C4-2B (cell line): ENCODE data around the gene FOXC1.

Source experiments
- ZFX ChIP-seq: fragments of 450-650 bp; IDR thresholded peaks from 2 replicates; pipeline ENCODE4 v1.6.1; 2017
- TF ChIP-seq, protein P1 (sequence below): fragments of 450-650 bp; conservative IDR thresholded peaks from 2 replicates; pipeline ENCODE4 v1.5.1; 2017; ENCODE audit warnings: mild to moderate bottlenecking

GRCh38 chr6:1605893-1606779, 3.6 kb upstream of the FOXC1 start:
- TF ChIP-seq, protein P1, sequence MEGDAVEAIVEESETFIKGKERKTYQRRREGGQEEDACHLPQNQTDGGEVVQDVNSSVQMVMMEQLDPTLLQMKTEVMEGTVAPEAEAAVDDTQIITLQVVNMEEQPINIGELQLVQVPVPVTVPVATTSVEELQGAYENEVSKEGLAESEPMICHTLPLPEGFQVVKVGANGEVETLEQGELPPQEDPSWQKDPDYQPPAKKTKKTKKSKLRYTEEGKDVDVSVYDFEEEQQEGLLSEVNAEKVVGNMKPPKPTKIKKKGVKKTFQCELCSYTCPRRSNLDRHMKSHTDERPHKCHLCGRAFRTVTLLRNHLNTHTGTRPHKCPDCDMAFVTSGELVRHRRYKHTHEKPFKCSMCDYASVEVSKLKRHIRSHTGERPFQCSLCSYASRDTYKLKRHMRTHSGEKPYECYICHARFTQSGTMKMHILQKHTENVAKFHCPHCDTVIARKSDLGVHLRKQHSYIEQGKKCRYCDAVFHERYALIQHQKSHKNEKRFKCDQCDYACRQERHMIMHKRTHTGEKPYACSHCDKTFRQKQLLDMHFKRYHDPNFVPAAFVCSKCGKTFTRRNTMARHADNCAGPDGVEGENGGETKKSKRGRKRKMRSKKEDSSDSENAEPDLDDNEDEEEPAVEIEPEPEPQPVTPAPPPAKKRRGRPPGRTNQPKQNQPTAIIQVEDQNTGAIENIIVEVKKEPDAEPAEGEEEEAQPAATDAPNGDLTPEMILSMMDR: no peak
- no peak for TF ChIP-seq ZFX
